B cell (primary cell): ENCODE results near the gene FYCO1. TPM values are rescaled to one million over a fixed set of nuclear protein-coding genes. Genes with fewer than 3 reads are reported as not detected.

Experiments used
- ATAC-seq: fragments of 200-7000 bp; cut with Tn5 transposase; one replicate; pipeline ENCODE4 v1.10.0; 2021; ENCODE audit warnings: low read depth, mild to moderate bottlenecking, moderate number of reproducible peaks, moderate library complexity
- CTCF ChIA-PET: fragments of 350-600 bp; sonication (Branson Sonifier 250); formaldehyde crosslinking; loops from one replicate; lab custom pipeline; 2021; ENCODE audit warnings: antibody characterized with exemption, inconsistent platforms; lab: Charles Lee
- POLR2A ChIA-PET: fragments of 350-600 bp; sonication (Branson Sonifier 250); formaldehyde crosslinking; loops from one replicate; lab custom pipeline; 2021; ENCODE audit warnings: antibody characterized with exemption; lab: Charles Lee
- DNase-seq: peaks from one replicate; pipeline ENCODE4 v3.0.0; 2013
- H2AFZ ChIP-seq: 2 replicates; pipeline ENCODE4 v1.6.1; 2012; ENCODE audit warnings: mild to moderate bottlenecking, low read depth, low read length; ENCODE audit not compliant: insufficient read depth, poor library complexity, severe bottlenecking
- H3K27ac ChIP-seq, 2 donors: 1 replicate in 1 of 2; 2 replicates in 1 of 2; pipeline ENCODE4 v1.5.1; 2012 to 2013; ENCODE audit warnings: low read length in 2 of 2, mild to moderate bottlenecking in 2 of 2, moderate library complexity in 1 of 2
- H3K27me3 ChIP-seq, 4 experiments: fragments of 200-600 bp in 1 of 4; sonication (generic) in 1 of 4; replicated peaks in 1 of 4; 1 replicate in 2 of 4; 2 replicates in 2 of 4; pipeline versions ENCODE4 v1.6.1 to v1.7.0; 2013 to 2016; ENCODE audit warnings: low read length in 3 of 4, mild to moderate bottlenecking in 2 of 4, mixed read lengths in 1 of 4, moderate library complexity in 1 of 4; ENCODE audit not compliant: insufficient read depth in 4 of 4, control insufficient read depth in 3 of 4; ENCODE audit errors: control extremely low read depth in 1 of 4
- H3K36me3 ChIP-seq, 2 experiments: replicated peaks in 1 of 2; 1 replicate in 1 of 2; 2 replicates in 1 of 2; pipeline versions ENCODE4 v1.6.1 to v1.7.1; 2013; ENCODE audit warnings: low read length in 1 of 2; ENCODE audit not compliant: insufficient read depth in 2 of 2, control insufficient read depth in 1 of 2; ENCODE audit errors: control extremely low read depth in 1 of 2, extremely low read depth in 1 of 2
- H3K4me1 ChIP-seq, 2 donors: fragments of 200-600 bp in 1 of 2; sonication (generic) in 1 of 2; 1 replicate in 1 of 2; 2 replicates in 1 of 2; pipeline versions ENCODE4 v1.5.1 to v1.6.1; 2013 to 2017; ENCODE audit warnings: low read length in 2 of 2; ENCODE audit not compliant: control insufficient read depth in 2 of 2, insufficient read depth in 2 of 2
- H3K4me2 ChIP-seq: replicated peaks from 2 replicates; pipeline ENCODE3; 2012; ENCODE audit warnings: mild to moderate bottlenecking, low read depth, low read length; ENCODE audit not compliant: poor library complexity, severe bottlenecking
- H3K4me3 ChIP-seq, 5 experiments: fragments of 200-600 bp in 1 of 5; sonication (generic) in 1 of 5; 1 replicate in 3 of 5; 2 replicates in 2 of 5; pipeline versions ENCODE4 v1.5.1 to v1.7.0; 2011 to 2016; ENCODE audit warnings: low read length in 4 of 5, mild to moderate bottlenecking in 4 of 5, low read depth in 2 of 5, control low read depth in 1 of 5, moderate library complexity in 1 of 5; ENCODE audit not compliant: insufficient read depth in 1 of 5; ENCODE audit errors: control extremely low read depth in 1 of 5, extremely low read depth in 1 of 5
- H3K79me2 ChIP-seq: fragments of 200-600 bp; sonication (generic); one replicate; pipeline ENCODE4 v1.6.0; 2016; ENCODE audit warnings: low read length; ENCODE audit not compliant: control insufficient read depth, insufficient read depth
- H3K9ac ChIP-seq: fragments of 200-600 bp; sonication (generic); 2 replicates; pipeline ENCODE4 v1.6.1; 2017; ENCODE audit warnings: mild to moderate bottlenecking, low read length, moderate library complexity
- H3K9me3 ChIP-seq, 3 donors: one replicate each; pipeline versions ENCODE4 v1.6.1 to v1.7.1; 2013; ENCODE audit warnings: low read length in 2 of 3; ENCODE audit not compliant: control insufficient read depth in 2 of 3, insufficient read depth in 1 of 3; ENCODE audit errors: control extremely low read depth in 1 of 3
- H4K20me1 ChIP-seq: 2 replicates; pipeline ENCODE4 v1.6.0; 2012; ENCODE audit warnings: mild to moderate bottlenecking, low read length; ENCODE audit not compliant: insufficient read depth, control insufficient read depth, poor library complexity, severe bottlenecking
- H3K27ac Mint-ChIP-seq: one replicate; pipeline ENCODE4 v1.8.0; 2021; ENCODE audit warnings: mixed read lengths
- H3K27me3 Mint-ChIP-seq: one replicate; pipeline ENCODE4 v1.8.0; 2021; ENCODE audit warnings: mixed read lengths
- H3K4me1 Mint-ChIP-seq: one replicate; pipeline ENCODE4 v1.8.0; 2021; ENCODE audit warnings: mixed read lengths
- H3K4me3 Mint-ChIP-seq: one replicate; pipeline ENCODE4 v1.8.0; 2021; ENCODE audit warnings: mixed read lengths
- H3K9me3 Mint-ChIP-seq: one replicate; pipeline ENCODE4 v1.8.0; 2022; ENCODE audit warnings: mixed read lengths; ENCODE audit not compliant: insufficient read depth
- CTCF ChIP-seq: fragments of 200-600 bp; IDR thresholded peaks from one replicate; pipeline ENCODE4 v1.8.0; 2022; ENCODE audit warnings: antibody characterized with exemption, mild to moderate bottlenecking
- EZH2 ChIP-seq: IDR thresholded peaks from 2 replicates; pipeline ENCODE4 v1.6.1; 2012; ENCODE audit warnings: borderline replicate concordance, low read depth, mild to moderate bottlenecking, moderate library complexity, low read length; ENCODE audit not compliant: insufficient read depth, poor library complexity, severe bottlenecking
- WGBS: methylation state at CpG from one replicate; pipeline ENCODE4 v1.1.5; 2013; ENCODE audit warnings: missing lambda C conversion rate; ENCODE audit not compliant: insufficient coverage; 5-methylcytosine and 5-hydroxymethylcytosine counted together
- intact Hi-C: fragments of 100-400 bp; cut with micrococcal nuclease; formaldehyde crosslinking; loops from one replicate; pipeline ENCODE4 v1.10.0; 2022
- polyA plus RNA-seq: library from polyadenylated mRNA; depleted of rRNA; stranded (reverse); fragments of >200 nt; gene quantifications from 2 replicates; pipeline ENCODE4 v1.2.3, GENCODE V29; 2012
- total RNA-seq, 2 donors: library from RNA; stranded (reverse); fragments of 120-200 nt in 1 of 2; gene quantifications; 1 replicate in 1 of 2; 2 replicates in 1 of 2; pipeline versions ENCODE4 v1.2.3 to v1.2.4, GENCODE V29; 2013 to 2022

FYCO1 gene
- total and polyA plus RNA-seq, 2 donors (not counting 1 experiment from before 2014, with no cell fraction given): 5.4 to 16.7 TPM

- DNase-seq: no peak
- Histone ChIP-seq H4K20me1 (peaks cover 26% of the 10 kb centered on the region), H3K79me2 (peaks cover 25% of the 10 kb centered on the region), H2AFZ (no peak overlapping the region), H3K27ac (no peak overlapping the region), H3K36me3 (peaks cover 8 to 44% of the 10 kb centered on the region in 2 experiments), H3K9me3 (no peaks in the 10 kb centered on the region), H3K4me1 (no peaks in the 10 kb centered on the region), H3K9ac (no peak overlapping the region), H3K4me3 (no peak overlapping the region), H3K4me2 (no peak overlapping the region), H3K27me3 (no peaks in the 10 kb centered on the region)
- H3K4me1 Mint-ChIP-seq: peaks cover 7% of the 10 kb centered on the region
- ATAC-seq: no peak
- H3K9me3 Mint-ChIP-seq: no peaks in the 10 kb centered on the region
- no peaks in the 10 kb centered on the region for H3K27me3 Mint-ChIP-seq
- intact Hi-C loops: no loop called here
- no peak overlapping the region for H3K4me3 Mint-ChIP-seq
- CTCF ChIA-PET: interaction anchor here (0.9 to 1.2 kb wide), 3 partner anchors 12 to 93 kb away, joined by 3 read pairs; no protein-coding TSS in a partner anchor
- no peak overlapping the region for H3K27ac Mint-ChIP-seq
- 97% methylated on average over 8 of the region's 8 CpGs for WGBS
- TF ChIP-seq EZH2 (no peak), CTCF (no peak)
- POLR2A ChIA-PET: interaction anchor here (0.6 kb wide), 1 partner anchor 321 kb away, joined by 4 read pairs; no protein-coding TSS in a partner anchor
These were observed 11.0 kb downstream of the FYCO1 start for GRCh38 chr3:45984331-45985312.

GRCh38 chr3:45983770-45984169 is 11.9 kb downstream of the FYCO1 start:
- Histone ChIP-seq H3K9ac (no peak overlapping the region), H4K20me1 (peaks cover 26% of the 10 kb centered on the region), H3K36me3 (peaks cover 12 to 51% of the 10 kb centered on the region in 2 experiments), H3K27ac (no peak overlapping the region), H3K79me2 (peaks cover 19% of the 10 kb centered on the region), H3K4me3 (no peak overlapping the region), H3K4me2 (no peak overlapping the region), H3K4me1 (no peaks in the 10 kb centered on the region), H2AFZ (no peak overlapping the region), H3K27me3 (no peaks in the 10 kb centered on the region), H3K9me3 (no peaks in the 10 kb centered on the region)
- ChIA-PET POLR2A (no interaction called here), CTCF (interaction anchor here (0.9 to 1.2 kb wide), 3 partner anchors 11 to 94 kb away, joined by 3 read pairs; no protein-coding TSS in a partner anchor)
- H3K27me3 Mint-ChIP-seq: no peaks in the 10 kb centered on the region
- H3K4me3 Mint-ChIP-seq: no peak overlapping the region
- ATAC-seq: no peak
- H3K4me1 Mint-ChIP-seq: peaks cover 10% of the 10 kb centered on the region
- 100% methylated on average over 3 of the region's 3 CpGs for WGBS
- no peak for TF ChIP-seq CTCF
- no peak for TF ChIP-seq EZH2
- no peaks in the 10 kb centered on the region for H3K9me3 Mint-ChIP-seq
- H3K27ac Mint-ChIP-seq: no peak overlapping the region
- intact Hi-C loops: no loop called here
- DNase-seq: no peak
